ENCODE measurements around the gene MAD1L1.

DNA sequence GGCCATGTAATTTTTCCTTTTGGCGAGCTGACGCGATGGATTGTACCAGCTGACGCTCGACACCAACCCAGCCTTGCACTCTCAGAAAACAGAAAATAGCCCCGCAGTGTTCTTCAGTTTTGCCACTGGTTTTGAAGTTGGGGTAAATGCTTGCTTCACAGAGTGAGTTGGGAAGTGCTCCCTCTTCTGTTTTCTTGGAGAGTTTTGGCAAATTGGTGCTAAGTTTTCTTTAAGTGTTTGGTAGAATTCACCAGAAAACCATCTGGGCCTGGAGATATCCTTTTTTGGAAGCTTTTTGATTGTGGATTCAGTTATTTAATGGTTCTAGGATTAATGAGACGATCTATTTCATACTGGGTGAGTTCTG, 309.9 kb downstream of the MAD1L1 start:
- TF ChIP-seq POLR2AphosphoS5 (IDR thresholded peaks at IDR 0.05) (no peak), POLR2A (IDR thresholded peaks at IDR 0.05) (no peak)
- TF ChIP-seq, protein P1, sequence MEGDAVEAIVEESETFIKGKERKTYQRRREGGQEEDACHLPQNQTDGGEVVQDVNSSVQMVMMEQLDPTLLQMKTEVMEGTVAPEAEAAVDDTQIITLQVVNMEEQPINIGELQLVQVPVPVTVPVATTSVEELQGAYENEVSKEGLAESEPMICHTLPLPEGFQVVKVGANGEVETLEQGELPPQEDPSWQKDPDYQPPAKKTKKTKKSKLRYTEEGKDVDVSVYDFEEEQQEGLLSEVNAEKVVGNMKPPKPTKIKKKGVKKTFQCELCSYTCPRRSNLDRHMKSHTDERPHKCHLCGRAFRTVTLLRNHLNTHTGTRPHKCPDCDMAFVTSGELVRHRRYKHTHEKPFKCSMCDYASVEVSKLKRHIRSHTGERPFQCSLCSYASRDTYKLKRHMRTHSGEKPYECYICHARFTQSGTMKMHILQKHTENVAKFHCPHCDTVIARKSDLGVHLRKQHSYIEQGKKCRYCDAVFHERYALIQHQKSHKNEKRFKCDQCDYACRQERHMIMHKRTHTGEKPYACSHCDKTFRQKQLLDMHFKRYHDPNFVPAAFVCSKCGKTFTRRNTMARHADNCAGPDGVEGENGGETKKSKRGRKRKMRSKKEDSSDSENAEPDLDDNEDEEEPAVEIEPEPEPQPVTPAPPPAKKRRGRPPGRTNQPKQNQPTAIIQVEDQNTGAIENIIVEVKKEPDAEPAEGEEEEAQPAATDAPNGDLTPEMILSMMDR (IDR thresholded peaks at IDR 0.05 in 8 of 11, conservative IDR thresholded peaks at IDR 0.05 in 3 of 11), result no peak
